Stimulated activated CD8-positive, alpha-beta memory T cell treated with anti-CD3 and anti-CD28 coated beads, Interleukin-12 subunit alpha, Interleukin-12 subunit beta, amount 100 ng/mL, for 4 hours (primary cell): ENCODE results near the gene RIPOR3.
"Not testable (repeated sequence)": the region's sequence is repeated elsewhere in the genome, so short reads cannot be mapped to it uniquely, and the experiment has no call there.

Source experiments
- DNase-seq: peaks from one replicate; pipeline ENCODE4 v3.0.0-alpha.2; 2020; ENCODE audit warnings: low read depth

RIPOR3 gene

GRCh38 chr20:50679753-50680104 is 11.6 kb downstream of the RIPOR3 start:
- no peak for DNase-seq

- DNase-seq = no peak
These were observed 13.0 kb downstream of the RIPOR3 start for GRCh38 chr20:50678169-50678898.

GRCh38 chr20:50676858-50677257 is 14.5 kb downstream of the RIPOR3 start:
- DNase-seq = no peak

GRCh38 chr20:50676377-50676731 is 15.0 kb downstream of the RIPOR3 start:
- not testable (repeated sequence) for DNase-seq

- no peak for DNase-seq
These were observed 15.5 kb downstream of the RIPOR3 start for GRCh38 chr20:50675671-50676376.

- DNase-seq = no peak
These were observed 17.1 kb downstream of the RIPOR3 start for GRCh38 chr20:50674138-50674825.

GRCh38 chr20:50673466-50674137 is 17.7 kb downstream of the RIPOR3 start:
- DNase-seq = no peak

- DNase-seq = no peak
These were observed 18.2 kb downstream of the RIPOR3 start for GRCh38 chr20:50673146-50673465.

GRCh38 chr20:50672400-50673145 is 18.8 kb downstream of the RIPOR3 start:
- no peak for DNase-seq

GRCh38 chr20:50671626-50672025 is 19.7 kb downstream of the RIPOR3 start:
- DNase-seq = no peak

- not testable (repeated sequence) for DNase-seq
These were observed 20.3 kb downstream of the RIPOR3 start for GRCh38 chr20:50671010-50671409.

GRCh38 chr20:50670126-50670862 is 21.0 kb downstream of the RIPOR3 start:
- DNase-seq = no peak

- DNase-seq = no peak
These were observed 22.5 kb downstream of the RIPOR3 start for GRCh38 chr20:50668798-50669197.

- DNase-seq = no peak
These were observed 23.0 kb downstream of the RIPOR3 start for GRCh38 chr20:50668326-50668725.

GRCh38 chr20:50666709-50667298 is 24.5 kb downstream of the RIPOR3 start:
- DNase-seq = no peak

GRCh38 chr20:50664254-50664653 is 27.1 kb downstream of the RIPOR3 start:
- DNase-seq = no peak

- no peak for DNase-seq
These were observed 28.1 kb downstream of the RIPOR3 start for GRCh38 chr20:50663095-50663821.

- DNase-seq = no peak
These were observed 31.2 kb downstream of the RIPOR3 start for GRCh38 chr20:50659975-50660670.

- no peak for DNase-seq
These were observed 32.5 kb downstream of the RIPOR3 start for GRCh38 chr20:50658804-50659380.
